Non-pigmented ciliary epithelial cell (primary cell): ENCODE results near the gene DHX29.
"Not testable (repeated sequence)": the region's sequence is repeated elsewhere in the genome, so short reads cannot be mapped to it uniquely, and the experiment has no call there.

ENCODE experiments used
- DNase-seq: peaks from one replicate; pipeline ENCODE4 v3.0.0-alpha.2; 2010; ENCODE audit warnings: low read depth

DHX29 gene, protein sequence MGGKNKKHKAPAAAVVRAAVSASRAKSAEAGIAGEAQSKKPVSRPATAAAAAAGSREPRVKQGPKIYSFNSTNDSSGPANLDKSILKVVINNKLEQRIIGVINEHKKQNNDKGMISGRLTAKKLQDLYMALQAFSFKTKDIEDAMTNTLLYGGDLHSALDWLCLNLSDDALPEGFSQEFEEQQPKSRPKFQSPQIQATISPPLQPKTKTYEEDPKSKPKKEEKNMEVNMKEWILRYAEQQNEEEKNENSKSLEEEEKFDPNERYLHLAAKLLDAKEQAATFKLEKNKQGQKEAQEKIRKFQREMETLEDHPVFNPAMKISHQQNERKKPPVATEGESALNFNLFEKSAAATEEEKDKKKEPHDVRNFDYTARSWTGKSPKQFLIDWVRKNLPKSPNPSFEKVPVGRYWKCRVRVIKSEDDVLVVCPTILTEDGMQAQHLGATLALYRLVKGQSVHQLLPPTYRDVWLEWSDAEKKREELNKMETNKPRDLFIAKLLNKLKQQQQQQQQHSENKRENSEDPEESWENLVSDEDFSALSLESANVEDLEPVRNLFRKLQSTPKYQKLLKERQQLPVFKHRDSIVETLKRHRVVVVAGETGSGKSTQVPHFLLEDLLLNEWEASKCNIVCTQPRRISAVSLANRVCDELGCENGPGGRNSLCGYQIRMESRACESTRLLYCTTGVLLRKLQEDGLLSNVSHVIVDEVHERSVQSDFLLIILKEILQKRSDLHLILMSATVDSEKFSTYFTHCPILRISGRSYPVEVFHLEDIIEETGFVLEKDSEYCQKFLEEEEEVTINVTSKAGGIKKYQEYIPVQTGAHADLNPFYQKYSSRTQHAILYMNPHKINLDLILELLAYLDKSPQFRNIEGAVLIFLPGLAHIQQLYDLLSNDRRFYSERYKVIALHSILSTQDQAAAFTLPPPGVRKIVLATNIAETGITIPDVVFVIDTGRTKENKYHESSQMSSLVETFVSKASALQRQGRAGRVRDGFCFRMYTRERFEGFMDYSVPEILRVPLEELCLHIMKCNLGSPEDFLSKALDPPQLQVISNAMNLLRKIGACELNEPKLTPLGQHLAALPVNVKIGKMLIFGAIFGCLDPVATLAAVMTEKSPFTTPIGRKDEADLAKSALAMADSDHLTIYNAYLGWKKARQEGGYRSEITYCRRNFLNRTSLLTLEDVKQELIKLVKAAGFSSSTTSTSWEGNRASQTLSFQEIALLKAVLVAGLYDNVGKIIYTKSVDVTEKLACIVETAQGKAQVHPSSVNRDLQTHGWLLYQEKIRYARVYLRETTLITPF (N-terminal part only)

DNA sequence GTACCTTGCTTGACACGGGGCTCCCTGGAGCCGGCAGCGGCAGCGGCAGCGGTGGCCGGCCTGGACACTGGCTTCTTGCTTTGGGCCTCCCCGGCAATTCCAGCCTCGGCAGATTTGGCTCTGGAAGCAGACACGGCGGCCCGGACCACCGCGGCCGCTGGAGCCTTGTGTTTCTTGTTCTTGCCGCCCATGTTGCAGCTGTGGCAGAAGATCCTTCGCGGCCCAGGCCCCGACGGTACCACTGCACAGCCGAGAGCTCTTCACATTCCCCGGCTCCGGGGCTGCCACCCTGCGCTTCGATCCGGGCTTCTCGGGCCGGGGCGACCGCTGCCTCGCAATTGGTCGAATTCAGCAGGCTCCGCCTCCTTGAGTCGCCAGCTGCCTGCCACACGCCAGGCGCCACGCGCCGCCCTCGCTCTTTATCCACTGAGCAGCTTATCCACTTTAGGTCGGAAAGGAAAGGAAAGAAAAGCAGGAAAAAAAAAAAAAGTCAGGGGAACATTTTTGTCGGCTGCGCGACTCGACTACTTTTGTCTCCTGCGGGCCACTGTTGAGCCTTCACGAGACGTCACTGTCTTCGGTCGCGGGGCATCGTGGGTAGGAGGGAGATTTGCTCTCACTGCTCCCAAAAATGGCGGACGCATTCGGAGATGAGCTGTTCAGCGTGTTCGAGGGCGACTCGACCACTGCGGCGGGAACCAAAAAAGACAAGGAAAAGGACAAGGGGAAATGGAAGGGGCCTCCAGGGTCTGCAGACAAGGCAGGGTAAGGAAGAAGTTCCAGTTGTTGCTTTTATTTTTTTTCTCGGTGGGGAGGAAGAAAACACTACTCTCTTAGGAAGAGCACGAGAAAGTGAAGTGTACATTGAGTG lies at the start of gene DHX29, which contains the start of gene MTREX:
DHX29 (minus strand) TSS at position 312 of the 871 bp plus-strand sequence; CDS start at position 191, 121 bp downstream.
MTREX (plus strand) TSS at position 607 of the 871 bp plus-strand sequence; CDS start at position 632, 25 bp downstream.
- DNase-seq, result peak; percentile 70

- no peak for DNase-seq
These were observed 49.4 kb upstream of the DHX29 start for GRCh38 chr5:55356896-55357295.

- no peak for DNase-seq
These were observed 43.3 kb upstream of the DHX29 start for GRCh38 chr5:55350754-55351153.

DNA sequence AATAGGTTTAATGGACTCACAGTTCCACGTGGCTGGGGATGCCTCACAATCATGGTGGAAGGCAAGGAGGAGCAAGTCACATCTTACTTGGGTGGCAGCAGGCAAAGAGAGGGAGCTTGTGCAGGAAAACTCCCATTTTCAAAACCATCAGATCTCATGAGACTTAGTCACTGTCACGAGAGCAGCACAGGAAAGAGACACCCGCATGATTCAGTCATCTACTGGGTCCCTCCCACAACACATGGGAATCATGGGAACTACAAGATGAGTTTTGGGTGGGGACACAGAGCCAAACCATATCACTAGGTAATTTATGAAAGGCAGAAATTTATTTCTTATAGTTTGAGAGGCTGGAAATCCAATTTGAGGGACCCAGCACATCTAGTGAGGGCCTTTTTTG lies 40.3 kb upstream of the DHX29 start:
- DNase-seq, result no peak

- DNase-seq, result no peak
These were observed 37.8 kb upstream of the DHX29 start for GRCh38 chr5:55345327-55345726.

DNA sequence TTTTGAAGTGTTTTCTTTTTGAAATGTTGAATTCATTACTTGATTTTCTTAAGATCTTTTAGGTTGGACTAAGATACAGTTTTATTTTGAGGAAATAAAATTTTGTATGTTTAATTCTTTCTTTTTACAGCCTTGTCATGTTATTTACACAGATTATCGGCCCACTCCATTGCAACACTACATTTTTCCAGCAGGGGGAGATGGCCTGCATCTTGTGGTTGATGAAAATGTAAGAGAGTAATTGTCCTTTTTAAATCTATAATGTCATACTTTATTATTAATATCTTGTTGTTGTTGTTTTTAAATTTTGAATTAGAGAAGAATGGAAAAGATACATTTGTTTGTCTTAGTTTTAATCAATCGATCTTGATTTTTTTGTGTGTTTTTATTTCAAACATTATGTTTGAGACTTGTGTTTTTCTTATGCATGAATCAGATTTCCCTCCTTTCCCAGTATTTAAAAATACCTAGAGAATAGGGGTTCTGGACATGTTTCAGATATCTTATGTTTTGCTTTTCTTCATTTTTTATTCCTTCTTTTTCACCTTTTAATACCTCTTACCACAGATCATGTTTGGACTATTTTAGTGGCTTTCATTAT lies 37.0 kb upstream of the DHX29 start:
- DNase-seq, result peak; percentile 41

- DNase-seq, result no peak
These were observed 36.1 kb upstream of the DHX29 start for GRCh38 chr5:55343609-55344008.

DNA sequence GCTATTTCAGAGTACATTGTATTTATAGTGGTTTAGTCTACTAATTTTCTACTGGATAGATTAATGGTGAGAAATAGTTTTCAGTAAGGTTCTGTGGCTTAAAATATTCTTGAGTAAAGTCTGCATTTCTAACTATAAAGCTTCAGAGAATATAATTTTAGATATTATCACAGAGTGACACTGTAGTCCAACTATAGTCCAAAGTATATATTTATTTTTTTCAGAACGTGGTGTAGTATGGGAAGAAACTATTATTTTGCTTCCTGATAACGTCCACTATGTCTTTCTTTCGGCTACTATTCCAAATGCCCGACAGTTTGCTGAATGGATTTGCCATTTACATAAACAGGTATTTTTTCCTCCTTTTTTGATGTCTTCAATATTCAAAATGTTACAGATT lies 35.6 kb upstream of the DHX29 start:
- DNase-seq, result no peak

DNA sequence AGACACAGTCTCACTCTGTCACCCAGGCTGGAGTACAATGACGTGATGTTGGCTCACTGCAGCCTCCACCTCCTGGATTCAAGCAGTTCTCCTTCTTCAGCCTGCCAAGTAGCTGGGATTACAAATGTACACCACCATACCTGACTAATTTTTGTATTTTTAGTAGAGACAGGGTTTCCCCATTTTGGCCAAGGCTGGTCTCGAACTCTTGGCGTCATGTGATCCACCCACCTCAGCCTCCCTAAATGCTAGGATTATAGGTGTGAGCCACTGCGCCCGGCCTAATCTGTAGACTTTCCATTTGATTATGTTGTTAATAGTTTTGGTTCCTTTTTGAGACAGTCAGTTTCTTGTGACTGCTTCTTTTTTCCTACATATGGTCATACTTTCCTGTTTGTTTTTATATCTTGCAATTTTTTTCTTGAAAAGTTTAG lies 31.3 kb upstream of the DHX29 start:
- no peak for DNase-seq

DNA sequence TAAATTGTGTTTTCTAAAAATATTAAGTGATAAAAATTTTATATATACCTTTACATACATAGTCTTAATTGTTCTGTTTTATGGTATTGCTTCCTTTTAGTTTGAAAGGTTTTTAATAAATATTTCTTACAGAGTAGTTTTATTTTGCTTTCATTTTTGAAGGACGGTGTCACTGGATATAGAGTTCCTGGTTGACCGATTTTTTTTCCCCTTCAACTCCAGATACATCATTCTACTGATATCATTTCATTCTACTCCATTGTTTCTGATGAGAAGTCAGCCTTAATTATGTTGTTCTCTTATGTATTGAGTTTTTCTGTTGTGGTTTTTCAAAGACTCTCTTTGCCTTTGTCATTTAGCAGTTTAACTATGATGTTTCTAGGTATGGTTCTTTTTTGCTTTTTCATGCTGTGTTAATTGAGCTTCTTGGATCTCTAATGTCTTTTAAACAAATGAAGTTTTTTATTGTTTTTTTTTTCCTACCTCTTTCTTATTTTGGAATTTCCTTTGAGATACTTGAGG lies 30.7 kb upstream of the DHX29 start:
- DNase-seq, result no peak

DNA sequence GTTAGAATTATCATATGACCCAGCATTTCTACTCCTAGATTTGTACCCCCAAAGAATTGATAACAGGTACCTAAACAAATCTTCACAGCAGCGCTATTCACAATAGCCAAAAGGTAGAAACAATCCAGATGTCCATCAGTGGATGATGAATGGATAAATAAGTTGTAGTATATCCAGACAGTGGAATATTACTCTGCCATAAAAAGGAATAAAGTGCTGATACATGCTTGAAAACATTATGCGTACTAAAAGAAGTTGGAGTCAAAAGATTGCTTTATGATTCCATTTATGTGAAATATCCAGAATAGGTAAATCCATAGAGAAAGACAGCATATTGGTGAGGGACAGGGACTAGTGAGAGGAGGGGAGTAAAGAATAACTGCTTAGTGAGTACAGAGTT lies 26.3 kb upstream of the DHX29 start:
- no peak for DNase-seq

- DNase-seq, result no peak
These were observed 25.5 kb upstream of the DHX29 start for GRCh38 chr5:55333017-55333416.

DNA sequence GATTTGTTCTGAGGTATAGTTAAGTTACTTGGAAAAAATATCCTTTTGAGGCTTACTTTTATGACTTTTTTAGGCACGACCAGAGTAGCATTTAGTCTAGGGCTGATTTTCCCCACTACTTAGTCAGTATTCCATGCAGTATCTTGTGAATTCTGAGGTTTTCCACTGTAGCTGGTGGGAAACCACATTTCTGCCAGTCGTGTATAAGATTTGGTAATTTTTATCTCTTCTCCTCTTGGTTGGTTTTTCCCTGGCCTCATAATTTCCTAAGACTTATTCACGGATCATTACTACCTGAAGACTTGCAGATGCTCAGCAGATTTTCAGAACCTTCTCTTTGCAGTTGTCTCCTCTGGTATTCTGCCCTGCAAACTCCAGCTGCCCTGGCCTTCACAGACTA lies 23.8 kb upstream of the DHX29 start:
- DNase-seq, result no peak

DNA sequence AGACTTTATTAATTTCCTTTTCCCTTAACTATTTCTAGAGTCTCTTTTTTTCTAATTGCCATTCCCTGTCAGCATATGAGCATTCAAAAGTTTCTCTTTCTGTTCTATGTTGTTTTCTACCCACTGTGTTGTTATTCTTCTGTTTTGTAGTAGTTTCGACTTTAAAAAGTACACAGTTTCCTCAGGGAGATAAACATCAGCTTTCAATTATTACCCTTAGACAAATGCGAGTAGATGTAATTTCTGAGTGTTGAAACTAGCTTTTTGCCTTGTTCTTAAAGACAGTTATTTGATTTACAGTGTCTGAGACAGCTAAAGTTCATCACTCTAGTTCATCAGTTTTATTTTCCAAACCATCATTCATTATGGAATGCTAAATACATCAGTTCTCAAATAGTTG lies 19.8 kb upstream of the DHX29 start:
- DNase-seq, result no peak

- no peak for DNase-seq
These were observed 18.1 kb upstream of the DHX29 start for GRCh38 chr5:55325621-55326020.

DNA sequence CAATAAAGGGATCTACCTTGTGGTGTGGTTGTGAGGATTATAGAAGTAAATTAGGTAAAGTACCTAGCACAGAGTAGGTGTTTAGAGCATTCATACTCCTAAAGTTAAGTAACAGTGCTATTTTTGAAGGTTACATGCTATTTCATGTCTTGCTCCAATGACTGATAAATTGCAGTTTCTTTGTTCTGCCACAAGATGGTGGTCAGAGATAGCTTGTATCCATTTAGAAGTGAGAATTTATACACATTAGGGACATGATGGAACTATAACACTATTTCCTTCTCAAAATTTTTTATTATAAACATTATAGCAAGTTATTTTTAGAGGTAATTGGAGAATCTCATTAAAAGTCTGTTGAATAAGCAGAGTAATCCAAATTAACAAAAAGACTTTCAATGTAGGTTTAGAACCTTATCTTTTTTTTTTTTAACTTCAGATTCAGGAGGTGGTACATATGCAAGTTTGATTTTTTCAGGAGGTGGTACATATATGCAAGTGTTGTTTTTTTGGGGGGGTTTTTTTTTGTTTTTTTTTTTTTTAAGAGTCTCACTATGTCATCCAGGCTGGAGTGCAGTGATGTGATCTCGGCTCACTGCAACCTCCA lies 17.4 kb upstream of the DHX29 start:
- no peak for DNase-seq

DNA sequence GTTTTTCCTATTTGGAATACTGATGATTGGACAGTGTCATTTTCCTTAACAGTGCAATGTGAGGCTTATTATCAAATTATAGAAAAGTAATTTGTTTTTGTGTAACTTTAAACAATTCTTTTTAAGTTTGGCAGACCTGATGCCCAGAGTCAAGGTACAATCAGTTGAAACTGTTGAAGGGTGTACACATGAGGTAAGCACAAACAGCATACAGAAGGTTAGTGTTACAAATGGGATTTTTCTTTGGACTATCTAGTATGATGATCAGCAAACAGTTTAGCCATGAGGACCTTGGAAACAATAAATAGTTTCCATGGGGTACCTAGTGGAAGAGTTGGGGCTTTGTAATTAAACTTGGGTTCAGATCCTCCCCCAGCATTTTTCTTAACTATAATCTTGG lies 16.5 kb upstream of the DHX29 start:
- DNase-seq, result no peak

- no peak for DNase-seq
These were observed 13.1 kb upstream of the DHX29 start for GRCh38 chr5:55320571-55320970.

DNA sequence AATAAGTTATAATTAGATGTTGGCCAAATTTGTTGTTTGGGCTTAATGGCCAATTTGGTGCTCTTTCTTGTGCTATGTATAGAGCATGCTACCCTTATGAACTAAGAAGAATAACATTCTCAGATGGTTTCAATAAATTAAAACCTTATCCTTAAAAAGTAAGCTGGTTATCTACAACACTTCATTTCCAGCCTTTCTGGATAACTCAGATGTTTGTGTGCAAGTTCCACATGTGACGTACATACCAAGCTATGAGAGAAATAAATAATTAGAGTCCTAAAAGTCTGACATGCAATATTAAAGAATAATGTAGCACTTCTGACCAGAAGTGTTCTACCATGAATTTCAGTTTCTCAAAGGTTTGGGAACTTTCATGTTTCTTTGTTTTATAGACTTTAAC lies 12.0 kb upstream of the DHX29 start:
- no peak for DNase-seq

DNA sequence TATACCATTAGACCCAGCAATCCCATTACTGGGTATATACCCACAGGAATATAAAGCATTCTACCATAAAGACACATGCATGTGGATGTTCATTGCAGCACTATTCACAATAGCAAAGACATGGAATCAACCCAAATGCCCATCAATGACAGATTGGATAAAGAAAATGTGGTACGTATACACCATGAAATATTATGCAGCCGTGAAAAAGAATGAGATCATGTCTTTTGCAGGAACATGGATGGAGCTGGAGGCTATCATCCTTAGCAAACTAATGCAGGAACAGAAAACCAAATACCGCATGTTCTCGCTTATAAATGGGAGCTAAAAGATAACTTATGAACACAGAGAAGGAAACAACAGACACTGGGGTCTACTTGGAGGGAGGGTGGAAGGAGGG lies 10.7 kb upstream of the DHX29 start:
- not testable (repeated sequence) for DNase-seq
